HepG2 (cell line): ENCODE results near the gene SPATA32.
"Not testable (repeated sequence)": the region's sequence is repeated elsewhere in the genome, so short reads cannot be mapped to it uniquely, and the experiment has no call there.

Experiments used
- CTCF ChIP-seq: sonication (generic); formaldehyde crosslinking; IDR thresholded peaks from 2 replicates; pipeline ENCODE4 v1.5.0; 2020; ENCODE audit warnings: mild to moderate bottlenecking, missing genetic modification reagents, moderate library complexity
- HMGXB4 ChIP-seq, 2 experiments: sonication (generic) in 1 of 2; formaldehyde crosslinking in 1 of 2; IDR thresholded peaks; 2 replicates each; pipeline versions ENCODE4 v1.4.0 to v1.6.1; 2018 to 2020; ENCODE audit warnings: missing genetic modification reagents in 2 of 2, borderline replicate concordance in 1 of 2, low read depth in 1 of 2, mild to moderate bottlenecking in 1 of 2, missing biosample characterization in 1 of 2
- ZFP41 ChIP-seq: sonication (generic); formaldehyde crosslinking; IDR thresholded peaks from 2 replicates; pipeline ENCODE4 v1.4.0; 2020; ENCODE audit warnings: mild to moderate bottlenecking, missing genetic modification reagents, borderline replicate concordance
- ZNF121 ChIP-seq: sonication (generic); formaldehyde crosslinking; IDR thresholded peaks from 2 replicates; pipeline ENCODE4 v1.5.0; 2020; ENCODE audit warnings: mild to moderate bottlenecking, missing genetic modification reagents
- ZUFSP ChIP-seq: sonication (generic); formaldehyde crosslinking; IDR thresholded peaks from 2 replicates; pipeline ENCODE4 v1.9.0; 2021; ENCODE audit warnings: missing genetic modification reagents, mild to moderate bottlenecking, borderline replicate concordance

GRCh38 chr17:45253237-45253636 lies 8.7 kb downstream of the SPATA32 start:
- TF ChIP-seq ZNF121 (CRISPR knock-in tag); CTCF (CRISPR knock-in tag); ZFP41 (CRISPR knock-in tag); ZUFSP (CRISPR knock-in tag); HMGXB4 (CRISPR knock-in tag; IDR thresholded peaks at IDR 0.05; ENCODE audit: borderline replicate concordance in 1 of 2, low read depth in 1 of 2): not testable (repeated sequence)
